HK-2 (cell line): ENCODE measurements around the gene CFAP54.

ENCODE experiments used
- DNase-seq: peaks from one replicate; pipeline ENCODE4 v3.0.0-alpha.2; 2018; ENCODE audit not compliant: unreplicated experiment

The CFAP54 gene

GRCh38 chr12:96886998-96887677 is 397.8 kb downstream of the CFAP54 start:
- no peak for DNase-seq

DNA sequence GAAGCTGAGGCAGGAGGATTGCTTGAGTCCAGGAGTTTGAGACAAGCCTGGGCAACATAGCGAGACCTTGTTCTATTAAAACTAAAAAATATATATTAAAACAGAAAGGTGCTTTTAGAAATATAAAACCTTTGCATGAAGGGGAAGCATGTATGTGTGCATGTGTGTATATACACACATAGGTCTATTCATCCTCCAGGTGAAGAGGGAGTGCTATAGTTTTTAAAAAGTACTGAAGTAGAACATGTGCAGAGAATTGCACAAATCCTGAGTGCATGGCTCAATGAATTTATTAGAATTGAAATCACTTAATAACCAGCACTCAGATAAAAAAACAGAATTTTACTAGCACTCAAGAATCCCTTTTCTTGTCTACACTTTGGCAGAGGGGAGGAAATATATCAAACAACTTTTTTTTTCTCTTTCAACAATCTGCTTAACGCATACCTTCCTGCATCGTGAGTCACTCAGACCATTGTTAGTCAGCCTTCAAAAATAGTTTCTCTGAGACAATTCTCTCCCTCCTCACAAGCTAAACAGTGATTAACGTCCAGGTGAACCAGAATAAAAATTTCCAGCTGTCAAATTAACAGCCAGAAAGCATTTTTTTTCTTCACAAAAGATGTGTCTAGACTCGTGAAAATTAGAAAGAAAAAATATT is 400.0 kb downstream of the CFAP54 start:
- no peak for DNase-seq

DNA sequence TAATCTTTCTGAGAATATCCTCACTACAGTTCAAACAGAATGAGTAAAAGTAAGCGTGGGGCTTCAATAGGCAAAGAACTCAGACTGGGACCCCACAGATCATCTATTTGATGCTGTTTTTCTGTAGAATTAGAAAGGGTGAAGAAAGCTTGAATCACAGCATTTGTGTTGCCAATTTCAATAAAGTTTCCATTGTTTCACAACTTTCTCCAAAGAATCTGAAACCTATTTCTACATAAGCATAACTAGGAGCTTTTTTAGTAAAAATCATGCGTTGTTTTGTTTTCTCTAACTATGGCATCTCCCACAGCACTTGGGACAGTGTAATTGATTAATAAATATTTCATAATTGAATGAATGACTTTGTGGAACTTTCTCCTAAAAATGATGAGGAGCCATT is 401.0 kb downstream of the CFAP54 start:
- no peak for DNase-seq

- DNase-seq = no peak
Measured at GRCh38 chr12:96892104-96892503, 402.7 kb downstream of the CFAP54 start.

DNA sequence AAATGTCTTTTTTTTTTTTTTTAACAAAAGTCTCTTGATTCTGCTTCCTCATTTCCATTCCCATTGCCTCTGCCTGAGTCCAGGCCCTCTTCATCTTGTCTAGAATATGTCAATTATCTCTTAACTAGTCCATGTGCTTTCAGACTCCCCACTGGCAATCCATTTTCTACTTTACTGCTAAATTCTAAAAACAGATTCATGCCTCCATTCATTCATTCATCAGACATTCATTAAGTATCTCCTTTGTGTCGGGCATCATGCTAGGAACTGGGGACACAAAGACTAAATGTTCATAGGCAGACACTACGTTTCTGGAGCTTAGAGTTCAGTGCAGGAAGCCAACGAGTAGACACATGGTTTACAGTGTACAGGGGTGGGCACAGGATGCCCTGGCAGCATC is 408.0 kb downstream of the CFAP54 start:
- no peak for DNase-seq

DNA sequence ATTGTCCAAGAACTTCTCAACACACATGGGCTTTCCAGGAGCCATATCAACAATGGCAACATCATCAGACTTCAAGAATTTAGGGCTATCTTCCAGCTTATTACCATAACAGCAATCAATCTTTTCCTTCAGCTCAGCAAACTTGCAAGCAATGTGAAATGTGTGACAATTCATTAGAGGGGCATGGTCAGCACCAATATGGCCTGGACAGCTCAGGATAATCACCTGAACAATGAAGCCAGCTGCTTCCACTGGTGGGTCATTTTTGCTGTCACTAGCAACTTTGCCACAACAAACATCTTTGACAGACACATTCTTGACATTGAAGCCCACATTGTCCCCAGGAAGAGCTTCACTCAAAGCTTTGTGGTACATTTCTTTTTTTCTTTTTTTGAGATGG is 411.8 kb downstream of the CFAP54 start:
- DNase-seq = no peak

DNA sequence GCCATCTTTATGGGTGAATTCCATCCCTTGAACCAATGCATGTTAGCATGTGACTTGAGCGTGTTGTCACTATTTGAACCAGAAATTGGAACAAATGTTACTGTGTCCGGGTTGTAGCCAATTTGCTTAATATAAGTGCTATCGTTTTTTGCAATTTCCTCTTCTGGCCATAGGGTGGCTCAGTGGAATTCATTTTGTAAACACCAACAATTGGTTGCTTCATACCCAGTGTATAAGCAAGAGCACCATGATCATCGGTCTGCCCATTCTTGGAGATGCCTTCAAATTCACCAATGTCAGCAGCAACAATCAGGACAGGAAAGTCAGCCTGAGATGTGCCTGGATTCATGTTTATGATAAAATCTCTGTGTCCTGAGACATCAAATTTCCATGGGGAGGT is 412.7 kb downstream of the CFAP54 start:
- DNase-seq = no peak

DNA sequence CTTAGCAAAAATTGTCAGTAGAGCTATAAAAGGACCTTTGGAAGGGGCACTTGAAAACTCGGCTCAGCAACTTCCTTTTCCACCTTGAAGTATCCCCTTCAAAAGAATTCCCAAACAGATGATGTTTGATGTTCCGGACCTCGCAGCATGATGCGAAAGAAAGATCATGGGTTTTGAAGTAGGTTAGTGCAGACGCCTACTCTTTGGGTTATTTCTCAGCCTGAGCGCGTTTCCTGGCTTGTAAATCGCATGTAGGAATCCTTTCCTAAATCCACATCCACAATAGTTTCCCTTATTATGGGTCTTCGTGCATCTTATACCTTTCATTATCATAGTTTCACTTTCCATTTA is 417.1 kb downstream of the CFAP54 start:
- DNase-seq = no peak

DNA sequence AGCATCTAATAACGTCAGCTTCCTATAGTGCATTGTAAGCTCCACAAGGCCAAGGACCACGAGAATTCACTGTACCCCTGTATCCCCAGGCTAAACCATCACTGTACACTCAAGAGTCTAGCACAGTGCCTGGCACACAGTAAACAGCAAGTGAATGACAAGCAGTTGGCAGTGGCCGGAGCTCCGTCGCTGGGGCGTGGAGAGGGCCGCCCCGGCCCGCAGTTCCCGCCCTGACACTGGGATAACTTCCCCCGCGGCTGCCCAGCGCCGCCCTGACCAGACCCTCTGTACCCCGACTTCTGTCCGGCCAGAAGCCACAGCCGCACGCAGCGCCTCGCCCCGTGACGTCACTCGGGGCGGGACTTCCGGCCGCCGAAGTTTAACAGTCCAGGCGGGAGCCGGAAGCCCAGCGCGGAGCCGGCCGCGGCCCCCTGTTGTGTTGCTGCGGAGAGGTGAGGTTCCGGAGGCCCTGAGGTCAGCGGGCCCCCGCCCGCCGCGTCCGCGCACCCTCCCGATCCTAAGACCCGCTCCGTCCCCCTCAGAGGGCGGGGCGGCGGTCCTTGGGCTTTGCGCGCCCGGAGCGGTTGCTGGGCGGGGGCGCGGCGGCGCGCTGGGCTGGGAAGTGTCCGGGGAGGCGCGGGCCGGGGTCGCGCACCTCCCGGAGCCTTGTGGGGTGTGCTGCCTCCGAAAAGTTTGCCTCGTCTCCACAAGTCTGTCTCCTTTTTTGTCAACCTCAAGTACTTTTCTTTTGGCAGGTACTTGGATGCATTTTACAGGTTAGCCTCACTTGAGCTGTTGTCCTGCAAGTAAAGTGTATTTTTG is 417.7 kb downstream of the CFAP54 start, which contains the start of gene NEDD1:
TSS of gene NEDD1 (plus strand) at position 409 of the 822 bp plus-strand sequence. CDS start 2,503 bp downstream, outside the sequence.
- peak; percentile 87 for DNase-seq

- peak; percentile 29 for DNase-seq
Measured at GRCh38 chr12:96907671-96908422, 418.5 kb downstream of the CFAP54 start.

GRCh38 chr12:96908423-96908675 is 419.0 kb downstream of the CFAP54 start:
- DNase-seq = no peak

DNA sequence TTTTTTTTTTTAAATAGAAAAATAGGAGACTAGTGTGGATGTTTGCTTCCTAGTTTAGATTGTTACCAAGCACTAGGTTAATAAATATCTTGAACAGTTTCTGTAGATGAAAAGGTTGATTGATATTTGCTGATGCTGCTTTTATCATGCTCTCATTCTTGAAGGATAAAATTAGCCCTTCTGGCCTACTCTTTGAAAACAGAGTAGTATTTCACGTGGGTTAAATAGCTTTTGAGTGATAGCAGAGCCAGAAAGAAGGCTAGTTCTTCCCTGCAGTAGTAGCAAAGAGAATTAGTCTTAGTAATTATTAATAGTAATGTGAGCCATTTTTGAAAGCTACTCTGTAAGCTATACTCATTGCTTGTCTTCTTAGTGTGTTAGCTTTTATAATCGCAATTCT is 422.9 kb downstream of the CFAP54 start:
- DNase-seq = no peak

DNA sequence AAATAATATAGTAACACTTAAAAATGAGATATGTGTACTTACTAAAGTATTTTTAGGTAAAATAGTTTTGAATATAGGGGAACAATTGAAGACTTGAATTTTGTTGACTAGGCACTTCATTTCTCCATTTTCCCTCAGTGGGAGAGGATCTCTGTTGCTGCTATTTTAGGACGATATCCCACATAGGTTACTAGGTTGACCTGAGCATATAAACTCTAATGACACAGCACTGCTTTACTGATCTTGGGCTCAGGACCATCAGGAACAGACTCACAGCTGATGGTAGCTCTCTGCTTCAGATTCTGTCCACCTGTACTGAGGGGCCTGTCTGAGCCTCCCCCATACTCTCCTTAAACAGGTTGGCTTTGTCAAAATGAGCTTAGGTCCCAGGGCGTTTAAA is 423.6 kb downstream of the CFAP54 start:
- DNase-seq = no peak

GRCh38 chr12:96919510-96920210 is 430.3 kb downstream of the CFAP54 start:
- no peak for DNase-seq
